Measurements from ENCODE around the gene GPR156. TPM values are rescaled to one million over a fixed set of nuclear protein-coding genes. Genes with fewer than 3 reads are reported as not detected.

Gene GPR156
- total RNA-seq, 1 donor from 2014 or later: 2.0 TPM

DNA sequence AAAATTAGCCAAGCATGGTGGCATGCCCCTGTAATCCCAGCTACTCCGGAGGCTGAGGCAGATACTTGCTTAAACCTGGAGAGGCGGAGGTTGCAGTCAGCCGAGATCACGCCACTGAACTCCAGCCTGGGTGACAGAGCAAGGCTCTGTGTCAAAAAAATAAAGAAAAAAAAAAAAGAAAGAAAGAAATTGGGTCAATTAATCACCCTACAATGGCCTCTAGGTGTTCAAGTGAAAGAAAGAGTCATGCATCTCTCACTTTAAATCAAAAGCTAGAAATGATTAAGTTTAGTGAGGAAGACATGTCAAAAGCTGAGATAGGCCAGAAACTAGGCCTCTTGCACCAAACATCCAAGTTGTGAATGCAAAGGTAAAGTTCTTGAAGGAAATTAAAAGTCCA is 145.9 kb downstream of the GPR156 start:
- DNase-seq (ENCODE audit: low spot score in 2 of 2) (no peak), FAIRE-seq (no peak)

DNA sequence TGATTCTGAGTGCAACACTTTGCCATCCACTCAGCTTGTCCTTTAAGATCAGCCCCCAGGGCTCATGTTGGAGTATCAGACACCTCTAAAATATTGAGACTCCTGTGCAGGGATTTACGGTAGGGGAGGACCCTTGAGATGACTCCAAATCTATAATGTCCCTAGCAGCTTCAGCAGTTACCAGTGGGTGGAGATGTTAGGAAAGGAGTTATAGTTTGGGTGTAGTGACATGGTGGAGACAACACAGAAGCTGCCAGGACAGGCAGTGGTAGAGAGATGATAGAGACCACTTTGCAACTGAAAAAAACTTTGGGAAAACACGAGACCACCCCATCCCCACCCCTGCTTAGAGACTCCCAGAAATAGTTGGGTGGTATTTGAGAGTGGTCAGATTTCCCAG is 147.5 kb downstream of the GPR156 start:
- DNase-seq (ENCODE audit: low spot score in 2 of 2): no peak
- no peak for FAIRE-seq

DNA sequence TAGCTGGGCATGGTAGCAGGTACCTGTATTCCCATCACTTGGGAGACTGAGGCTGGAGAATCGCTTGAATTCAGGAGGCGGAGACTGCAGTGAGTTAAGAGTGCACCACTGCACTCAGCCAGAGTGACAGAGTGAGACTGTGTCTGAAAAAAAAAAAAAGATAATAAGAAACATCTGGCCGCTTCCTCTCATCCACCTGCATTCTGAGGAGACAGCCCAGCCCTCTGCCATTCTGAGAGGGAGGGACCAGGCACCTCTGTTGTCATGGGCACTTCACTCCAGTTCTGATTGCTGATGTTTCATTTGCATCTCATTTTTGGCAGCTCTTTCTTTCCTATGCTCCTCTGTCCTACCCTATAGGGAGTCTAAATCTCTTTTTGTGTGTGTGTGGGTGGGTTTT is 154.4 kb downstream of the GPR156 start:
- FAIRE-seq (no peak), DNase-seq (ENCODE audit: low spot score in 2 of 2) (no peak)

DNA sequence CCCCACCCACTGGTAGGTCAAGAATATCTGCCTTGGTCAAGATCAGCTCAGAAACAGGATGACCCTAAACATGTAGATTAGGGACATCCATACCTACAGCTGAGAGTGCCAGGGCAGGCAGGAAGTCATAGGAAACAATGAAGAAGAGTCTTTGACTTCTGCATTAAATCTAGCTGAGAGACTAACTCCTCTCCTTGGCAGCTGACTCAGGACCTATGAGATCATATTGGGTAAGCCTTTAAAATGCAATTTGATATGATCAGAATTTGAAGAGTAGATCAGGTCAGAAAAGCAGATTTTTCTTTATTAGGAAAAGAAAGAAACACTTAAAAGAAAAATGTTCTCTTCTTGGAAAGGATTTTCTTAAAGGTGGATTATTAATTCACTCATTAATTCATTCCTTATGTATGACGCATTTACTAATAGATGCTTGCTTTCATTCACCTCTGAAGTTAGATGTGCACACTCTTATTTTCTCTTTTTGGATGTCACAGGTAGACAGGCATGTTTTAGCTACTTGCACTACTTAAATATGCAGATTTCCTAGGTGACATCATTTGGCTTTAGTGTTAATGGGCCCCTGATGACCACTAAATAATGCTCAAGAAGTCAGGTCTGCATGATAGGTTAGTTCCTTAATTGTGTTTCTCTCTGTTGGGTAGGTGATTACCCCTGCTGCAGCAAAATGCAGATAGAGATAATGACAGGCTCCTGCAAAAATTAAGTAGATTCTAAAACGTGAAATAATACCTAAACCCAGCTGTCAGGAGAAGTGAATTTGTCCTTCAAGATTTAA is 155.1 kb downstream of the GPR156 start:
- DNase-seq (ENCODE audit: low spot score in 2 of 2) (no peak), FAIRE-seq (no peak)

DNA sequence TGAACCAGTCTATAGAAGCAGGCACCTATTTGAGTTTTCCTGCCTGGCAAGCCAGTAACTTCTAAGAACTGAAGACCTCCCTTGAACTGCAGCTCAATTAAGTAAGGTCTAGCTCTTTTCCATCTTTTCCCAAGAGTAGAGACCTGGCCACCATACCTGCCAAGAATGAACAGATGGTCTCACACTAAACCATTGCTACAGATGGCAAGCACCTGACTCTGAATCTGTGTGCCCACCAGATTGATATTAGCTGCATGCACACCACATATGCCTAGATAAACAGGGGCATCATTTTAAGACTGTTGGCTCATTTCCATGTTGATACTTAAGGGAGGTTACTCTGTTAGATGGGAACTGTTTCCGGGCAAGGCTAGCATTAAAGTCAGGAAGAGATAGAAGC is 156.0 kb downstream of the GPR156 start:
- DNase-seq (ENCODE audit: low spot score in 2 of 2): no peak
- no peak for FAIRE-seq

DNA sequence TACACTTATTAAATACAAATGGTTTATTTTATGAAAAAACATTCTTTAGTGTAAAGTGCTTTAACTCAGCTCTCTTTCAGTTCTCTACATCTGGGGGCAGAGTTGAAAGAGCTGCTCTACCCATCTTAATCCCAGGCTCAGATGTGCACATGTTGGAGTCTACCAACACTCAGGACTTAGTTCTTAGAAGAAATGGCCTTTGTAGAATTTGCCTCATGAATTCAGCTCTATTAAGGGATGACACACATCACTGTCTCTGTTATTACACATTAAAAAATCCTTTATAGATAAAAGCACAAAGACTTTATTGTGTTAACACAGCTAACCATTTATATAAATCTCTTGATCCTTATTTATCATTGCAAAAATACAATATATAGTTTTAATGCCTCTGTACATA is 159.0 kb downstream of the GPR156 start:
- FAIRE-seq (no peak), DNase-seq (ENCODE audit: low spot score in 2 of 2) (no peak)

DNA sequence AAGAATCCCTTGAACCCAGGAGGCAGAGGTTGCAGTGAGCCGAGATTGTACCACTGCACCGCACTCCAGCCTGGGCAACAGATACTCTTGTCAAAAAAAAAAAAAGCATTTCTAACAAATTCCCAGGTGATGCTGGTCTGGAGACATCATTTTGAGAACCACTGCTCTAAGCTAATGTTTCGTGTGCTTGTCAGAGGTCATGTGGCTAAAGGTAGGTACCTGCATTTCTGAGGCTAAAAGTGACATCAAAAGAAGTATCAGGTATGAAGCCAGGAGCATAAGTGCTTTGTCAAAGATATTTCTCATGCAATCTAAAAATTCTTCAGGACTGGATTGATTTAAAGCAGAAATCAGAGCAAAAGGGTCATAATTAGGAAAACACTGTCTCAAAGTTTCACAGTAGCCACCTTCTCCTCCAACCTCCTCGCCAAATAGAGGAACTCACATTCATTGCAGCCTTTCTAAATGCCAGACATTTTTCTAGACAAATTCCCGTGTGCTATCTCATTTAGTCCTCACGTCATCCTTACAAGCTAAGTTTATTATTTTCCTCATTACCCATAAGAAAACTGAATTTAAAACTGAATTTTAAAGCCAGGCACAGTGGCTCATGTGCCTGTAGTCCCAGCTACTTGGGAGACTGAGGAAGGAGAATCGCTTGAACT is 165.0 kb downstream of the GPR156 start:
- DNase-seq (ENCODE audit: low spot score in 2 of 2) (no peak), FAIRE-seq (no peak)

Small RNAs within 50 kb of the gene (small RNA-seq; reads per million reads assigned to genes)
- gene RF00019: not detected
- not detected for gene RN7SL397P

Other genes starting within 250 kb of the GPR156 start
- 141 TPM for gene GSK3B, start 190.8 kb downstream of the GPR156 start, total RNA-seq
- 22.8 TPM for gene LRRC58, start 64.1 kb upstream of the GPR156 start, total RNA-seq
- gene FSTL1, start 165.8 kb upstream of the GPR156 start, total RNA-seq: 32.2 TPM

Measured in frontal cortex (tissue), 4 donors.